Gastroesophageal sphincter (tissue), 3 donors: ENCODE measurements around the gene MRPS25.
"Not testable (repeated sequence)": the region's sequence is repeated elsewhere in the genome, so short reads cannot be mapped to it uniquely, and the experiment has no call there.

ENCODE experiments used
- CTCF ChIP-seq, 4 experiments: fragments of 200-600 bp in 2 of 4; fragments of 450-650 bp in 2 of 4; sonication (generic) in 1 of 4; IDR thresholded peaks; one replicate each; pipeline ENCODE4 v1.5.1; 2017 to 2019; ENCODE audit warnings: antibody characterized with exemption in 4 of 4, mild to moderate bottlenecking in 2 of 4, moderate library complexity in 2 of 4
- POLR2A ChIP-seq, 2 donors: fragments of 450-650 bp; IDR thresholded peaks; one replicate each; pipeline ENCODE4 v1.6.1; 2017; ENCODE audit warnings: antibody characterized with exemption in 2 of 2, mild to moderate bottlenecking in 2 of 2, moderate library complexity in 1 of 2
- POLR2AphosphoS5 ChIP-seq: sonication (generic); formaldehyde crosslinking; IDR thresholded peaks from one replicate; pipeline ENCODE4 v1.6.1; 2017; ENCODE audit warnings: antibody characterized with exemption

DNA sequence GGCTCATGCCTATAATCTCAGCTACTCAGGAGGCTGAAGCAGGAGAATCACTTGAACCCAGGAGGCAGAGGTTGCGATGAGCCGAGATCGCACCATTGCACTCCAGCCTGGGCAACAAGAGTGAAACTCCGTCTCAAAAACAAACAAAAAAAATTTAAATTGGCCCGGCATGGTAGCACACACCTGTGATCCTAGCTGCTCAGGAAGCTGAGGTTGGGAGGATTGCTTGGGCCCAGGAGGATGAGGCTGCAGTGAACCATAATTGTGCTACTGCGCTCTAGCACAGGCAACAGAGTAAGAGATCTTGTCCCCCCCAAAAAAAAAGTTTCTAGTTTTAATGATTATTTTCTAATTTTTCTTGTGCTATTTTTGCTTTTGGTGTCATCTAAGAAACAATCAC lies 65.9 kb downstream of the MRPS25 start:
- not testable (repeated sequence) for TF ChIP-seq CTCF (IDR thresholded peaks at IDR 0.05); POLR2AphosphoS5; POLR2A (IDR thresholded peaks at IDR 0.05)
